Measurements from ENCODE around the gene EML5.

- TF ChIP-seq, protein P1, sequence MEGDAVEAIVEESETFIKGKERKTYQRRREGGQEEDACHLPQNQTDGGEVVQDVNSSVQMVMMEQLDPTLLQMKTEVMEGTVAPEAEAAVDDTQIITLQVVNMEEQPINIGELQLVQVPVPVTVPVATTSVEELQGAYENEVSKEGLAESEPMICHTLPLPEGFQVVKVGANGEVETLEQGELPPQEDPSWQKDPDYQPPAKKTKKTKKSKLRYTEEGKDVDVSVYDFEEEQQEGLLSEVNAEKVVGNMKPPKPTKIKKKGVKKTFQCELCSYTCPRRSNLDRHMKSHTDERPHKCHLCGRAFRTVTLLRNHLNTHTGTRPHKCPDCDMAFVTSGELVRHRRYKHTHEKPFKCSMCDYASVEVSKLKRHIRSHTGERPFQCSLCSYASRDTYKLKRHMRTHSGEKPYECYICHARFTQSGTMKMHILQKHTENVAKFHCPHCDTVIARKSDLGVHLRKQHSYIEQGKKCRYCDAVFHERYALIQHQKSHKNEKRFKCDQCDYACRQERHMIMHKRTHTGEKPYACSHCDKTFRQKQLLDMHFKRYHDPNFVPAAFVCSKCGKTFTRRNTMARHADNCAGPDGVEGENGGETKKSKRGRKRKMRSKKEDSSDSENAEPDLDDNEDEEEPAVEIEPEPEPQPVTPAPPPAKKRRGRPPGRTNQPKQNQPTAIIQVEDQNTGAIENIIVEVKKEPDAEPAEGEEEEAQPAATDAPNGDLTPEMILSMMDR (IDR thresholded peaks at IDR 0.05), result no peak
- no peak for TF ChIP-seq POLR2A (IDR thresholded peaks at IDR 0.05)
These were observed 167.1 kb downstream of the EML5 start for GRCh38 chr14:88625671-88626070.
